ENCODE results near the gene PGLYRP2.
"Not testable (repeated sequence)": the region's sequence is repeated elsewhere in the genome, so short reads cannot be mapped to it uniquely, and the experiment has no call there.

The PGLYRP2 gene, protein sequence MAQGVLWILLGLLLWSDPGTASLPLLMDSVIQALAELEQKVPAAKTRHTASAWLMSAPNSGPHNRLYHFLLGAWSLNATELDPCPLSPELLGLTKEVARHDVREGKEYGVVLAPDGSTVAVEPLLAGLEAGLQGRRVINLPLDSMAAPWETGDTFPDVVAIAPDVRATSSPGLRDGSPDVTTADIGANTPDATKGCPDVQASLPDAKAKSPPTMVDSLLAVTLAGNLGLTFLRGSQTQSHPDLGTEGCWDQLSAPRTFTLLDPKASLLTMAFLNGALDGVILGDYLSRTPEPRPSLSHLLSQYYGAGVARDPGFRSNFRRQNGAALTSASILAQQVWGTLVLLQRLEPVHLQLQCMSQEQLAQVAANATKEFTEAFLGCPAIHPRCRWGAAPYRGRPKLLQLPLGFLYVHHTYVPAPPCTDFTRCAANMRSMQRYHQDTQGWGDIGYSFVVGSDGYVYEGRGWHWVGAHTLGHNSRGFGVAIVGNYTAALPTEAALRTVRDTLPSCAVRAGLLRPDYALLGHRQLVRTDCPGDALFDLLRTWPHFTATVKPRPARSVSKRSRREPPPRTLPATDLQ

DNA sequence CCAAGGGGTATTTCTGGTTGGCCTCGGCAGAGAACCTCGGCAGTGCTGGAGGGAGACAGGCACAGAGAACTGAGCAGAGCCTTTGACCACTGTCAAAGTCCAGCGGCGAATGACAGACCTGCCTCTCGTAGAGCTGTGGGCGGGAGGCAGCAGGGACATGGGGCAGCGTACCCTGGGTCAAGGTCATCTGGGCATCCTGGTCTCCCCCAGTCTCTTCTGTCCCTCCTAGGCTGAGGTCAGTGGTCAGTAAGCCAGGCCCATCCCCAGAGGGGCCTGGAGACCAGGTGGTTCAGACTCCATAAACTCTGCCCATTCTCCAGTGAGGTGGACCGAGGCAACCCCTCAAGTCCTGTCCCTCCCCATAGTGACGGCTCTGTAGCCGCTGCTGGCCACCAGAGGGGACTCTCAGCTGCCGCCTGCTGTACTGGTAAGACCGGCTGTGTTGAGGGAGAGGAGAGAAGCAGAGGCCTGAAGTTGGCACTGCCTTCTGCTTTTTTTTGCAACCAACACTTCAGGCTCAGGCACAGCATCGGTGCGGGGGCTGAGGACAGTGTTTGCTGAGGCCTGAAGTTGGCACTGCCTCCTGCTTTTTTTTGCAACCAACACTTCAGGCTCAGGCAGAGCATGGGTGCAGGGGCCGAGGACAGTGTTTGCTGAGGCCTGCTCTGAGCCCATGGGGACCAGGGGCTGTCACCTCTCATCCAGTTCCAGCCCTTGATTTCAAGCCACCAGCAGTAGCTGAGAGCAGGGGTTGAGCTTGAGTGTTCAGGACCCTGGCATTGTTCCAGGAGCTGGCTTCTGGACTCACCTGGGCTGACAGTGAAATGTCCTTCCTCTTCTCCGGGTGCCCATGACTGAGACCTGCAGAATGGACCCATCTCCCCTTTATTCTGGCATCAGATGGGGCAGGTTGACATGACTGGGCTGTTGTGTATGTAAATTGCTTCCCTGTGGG is at the start of gene PGLYRP2:
Gene PGLYRP2, minus strand, starts transcription at position 111 of the 955 bp plus-strand sequence. CDS start 130 bp downstream, outside the sequence.
- no peak for TF ChIP-seq JUND (IDR thresholded peaks at IDR 0.05; ENCODE audit: low read depth)
- peak in 1 of 2 experiments; percentile 92 for DNase-seq (ENCODE audit: low read depth in 1 of 2, low spot score in 1 of 2)
- in situ Hi-C loops (cut with HindIII; ENCODE audit: low pct_unique_long_range_greater_than_20kb, low sequenced_read_pairs), result no loop called here

DNA sequence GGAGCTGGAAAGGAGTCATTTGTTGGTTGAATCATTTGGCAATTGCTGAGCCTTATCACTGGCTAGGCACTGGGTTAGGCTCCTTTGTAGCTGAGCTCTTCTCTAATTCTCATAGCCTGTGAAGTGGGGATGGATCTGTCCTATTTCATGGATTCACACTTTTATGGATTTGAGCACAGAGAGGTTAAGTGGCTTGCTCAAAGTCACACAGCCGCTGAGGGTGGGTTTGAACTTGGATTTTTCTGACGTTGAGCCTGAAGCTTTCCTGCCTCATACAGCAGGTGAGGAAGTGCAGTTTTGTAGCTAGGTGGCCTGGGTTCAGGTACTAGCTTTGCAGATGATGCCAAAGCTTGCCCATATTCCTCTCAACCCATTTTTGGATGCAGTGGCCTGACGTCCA is 48.4 kb upstream of the PGLYRP2 start:
- in situ Hi-C loops (cut with HindIII; ENCODE audit: low pct_unique_long_range_greater_than_20kb, low sequenced_read_pairs), result no loop called here
- no peak for TF ChIP-seq JUND (IDR thresholded peaks at IDR 0.05; ENCODE audit: low read depth)
- no peak for DNase-seq (ENCODE audit: low read depth in 1 of 2, low spot score in 1 of 2)

DNA sequence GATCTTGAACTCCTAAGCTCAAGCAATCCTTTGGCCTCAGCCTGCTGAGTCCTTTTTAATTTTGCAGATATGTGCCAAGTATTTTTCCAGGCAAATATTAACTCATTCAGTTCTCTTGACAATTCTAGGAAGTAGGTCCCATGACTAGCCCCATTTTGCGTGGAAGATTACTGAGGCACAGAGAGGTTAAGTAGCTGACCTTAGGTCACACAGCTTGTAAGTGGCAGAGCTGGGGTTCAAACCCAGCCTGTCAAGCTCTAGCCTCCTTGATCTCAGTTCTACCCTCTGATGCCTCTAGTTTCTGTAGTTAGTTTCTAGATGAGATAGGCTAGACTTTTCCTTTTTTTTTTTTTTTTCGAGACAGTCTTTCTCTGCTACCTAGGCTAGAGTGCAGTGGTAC is 47.1 kb upstream of the PGLYRP2 start:
- in situ Hi-C loops (cut with HindIII; ENCODE audit: low pct_unique_long_range_greater_than_20kb, low sequenced_read_pairs), result no loop called here
- DNase-seq (ENCODE audit: low read depth in 1 of 2, low spot score in 1 of 2), result no peak
- TF ChIP-seq JUND (IDR thresholded peaks at IDR 0.05; ENCODE audit: low read depth), result no peak

DNA sequence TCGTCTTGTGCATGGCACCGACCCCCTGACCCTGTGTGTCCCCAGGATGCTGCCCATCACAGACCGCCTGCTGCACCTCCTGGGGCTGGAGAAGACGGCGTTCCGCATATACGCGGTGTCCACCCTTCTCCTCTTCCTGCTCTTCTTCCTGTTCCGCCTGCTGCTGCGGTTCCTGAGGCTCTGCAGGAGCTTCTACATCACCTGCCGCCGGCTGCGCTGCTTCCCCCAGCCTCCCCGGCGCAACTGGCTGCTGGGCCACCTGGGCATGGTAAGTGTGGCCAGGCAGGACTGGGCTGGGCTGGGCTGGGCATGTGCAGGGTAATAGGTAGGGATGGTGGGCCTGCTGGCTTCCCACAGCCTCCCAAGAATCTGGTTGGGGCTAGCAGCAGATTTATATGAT is 46.0 kb upstream of the PGLYRP2 start:
- in situ Hi-C loops (cut with HindIII; ENCODE audit: low pct_unique_long_range_greater_than_20kb, low sequenced_read_pairs), result no loop called here

DNA sequence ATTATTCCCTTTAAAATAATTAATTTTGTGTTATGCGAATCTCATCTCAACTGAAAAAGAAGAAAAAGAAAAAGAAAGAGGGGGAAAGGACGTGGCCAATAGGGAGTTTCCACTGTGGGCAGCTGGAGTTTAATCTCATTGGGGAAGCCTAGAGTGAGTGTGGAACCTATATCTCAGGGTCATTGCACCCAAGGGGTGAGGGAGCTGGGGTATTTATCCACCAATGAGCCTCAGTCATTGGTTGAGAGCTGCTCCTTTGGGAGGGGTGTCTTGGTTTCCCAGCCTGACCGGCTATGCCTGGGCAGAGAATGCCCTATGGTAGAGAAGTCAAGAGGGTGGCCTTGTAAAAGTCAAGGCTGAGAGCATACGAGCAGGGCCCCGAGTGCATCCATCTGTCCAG is 45.5 kb upstream of the PGLYRP2 start:
- no peak for TF ChIP-seq JUND (IDR thresholded peaks at IDR 0.05; ENCODE audit: low read depth)
- no peak for DNase-seq (ENCODE audit: low read depth in 1 of 2, low spot score in 1 of 2)
- in situ Hi-C loops (cut with HindIII; ENCODE audit: low pct_unique_long_range_greater_than_20kb, low sequenced_read_pairs), result no loop called here

More for the DNA sequence above, 46.0 kb upstream of the PGLYRP2 start:
- TF ChIP-seq JUND (IDR thresholded peaks at IDR 0.05; ENCODE audit: low read depth), result no peak
- DNase-seq (ENCODE audit: low read depth in 1 of 2, low spot score in 1 of 2), result no peak

DNA sequence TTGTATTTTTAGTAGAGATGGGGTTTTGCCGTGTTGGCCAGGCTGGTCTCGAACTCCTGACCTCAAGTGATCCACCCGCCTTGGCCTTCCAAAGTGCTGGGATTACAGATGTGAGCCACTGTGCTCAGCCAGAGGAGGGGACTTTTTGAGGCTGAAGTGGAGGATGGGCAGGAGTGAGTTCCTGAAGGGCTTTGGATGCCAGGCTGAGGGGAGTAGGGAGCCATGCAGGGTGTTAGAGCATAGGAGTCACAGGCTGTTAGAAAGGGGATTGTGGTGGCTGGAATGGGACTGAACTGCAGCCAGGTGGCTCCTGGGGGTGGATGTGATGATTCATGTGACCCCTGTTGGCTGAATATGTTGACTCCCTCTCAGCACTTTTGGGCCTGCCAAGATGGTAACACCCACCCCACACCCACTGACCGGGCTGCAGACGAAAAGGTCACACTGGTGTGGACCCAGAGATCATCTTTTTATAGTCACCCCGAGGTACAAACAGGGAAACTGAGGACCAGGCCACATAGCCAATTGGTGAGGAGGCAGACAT is 40.2 kb upstream of the PGLYRP2 start:
- in situ Hi-C loops (cut with HindIII; ENCODE audit: low pct_unique_long_range_greater_than_20kb, low sequenced_read_pairs), result no loop called here
- no peak for DNase-seq (ENCODE audit: low read depth in 1 of 2, low spot score in 1 of 2)

DNA sequence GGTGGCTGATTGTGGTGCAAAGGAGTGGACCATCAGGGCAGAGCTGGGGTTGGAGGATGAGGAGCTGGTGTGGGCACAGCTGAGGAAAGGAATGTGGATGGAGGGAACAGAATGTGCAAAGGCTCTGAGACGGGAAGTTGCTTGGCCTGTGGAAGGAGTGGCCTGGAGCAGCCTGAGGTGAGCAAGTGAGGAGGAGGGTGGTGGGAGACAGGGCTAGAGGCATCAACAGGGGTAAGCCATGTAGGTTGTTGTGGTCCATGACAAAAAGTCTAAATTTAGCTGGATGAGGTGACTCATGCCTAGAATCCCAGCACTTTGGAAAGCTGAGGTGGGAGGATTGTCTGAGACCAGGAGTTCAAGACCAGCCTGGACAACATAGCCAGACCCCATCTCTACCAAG is 38.5 kb upstream of the PGLYRP2 start:
- in situ Hi-C loops (cut with HindIII; ENCODE audit: low pct_unique_long_range_greater_than_20kb, low sequenced_read_pairs), result no loop called here
- DNase-seq (ENCODE audit: low read depth in 1 of 2, low spot score in 1 of 2), result no peak
- no peak for TF ChIP-seq JUND (IDR thresholded peaks at IDR 0.05; ENCODE audit: low read depth)

More for the DNA sequence above, 40.2 kb upstream of the PGLYRP2 start:
- no peak for TF ChIP-seq JUND (IDR thresholded peaks at IDR 0.05; ENCODE audit: low read depth)

DNA sequence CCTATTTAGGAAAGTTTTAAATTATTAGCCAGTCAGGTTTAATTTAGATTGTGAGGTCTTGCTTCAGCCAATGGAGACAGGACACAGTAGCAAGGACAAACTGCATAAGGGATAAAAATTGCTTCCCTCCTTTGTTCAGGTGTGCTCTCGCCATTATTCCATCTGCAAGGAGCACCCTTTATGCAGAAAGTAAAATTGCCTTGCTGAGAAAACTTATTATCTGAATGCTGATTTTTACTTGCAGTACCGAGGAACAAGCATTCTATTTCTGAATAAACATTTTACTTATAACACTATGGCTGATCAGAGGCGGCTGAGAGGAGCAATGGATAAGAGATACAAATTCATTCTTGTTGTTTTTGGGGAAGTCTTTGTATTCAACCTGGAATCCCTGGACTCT is 37.1 kb upstream of the PGLYRP2 start:
- in situ Hi-C loops (cut with HindIII; ENCODE audit: low pct_unique_long_range_greater_than_20kb, low sequenced_read_pairs), result no loop called here
- TF ChIP-seq JUND (IDR thresholded peaks at IDR 0.05; ENCODE audit: low read depth), result no peak
- DNase-seq (ENCODE audit: low read depth in 1 of 2, low spot score in 1 of 2), result no peak

DNA sequence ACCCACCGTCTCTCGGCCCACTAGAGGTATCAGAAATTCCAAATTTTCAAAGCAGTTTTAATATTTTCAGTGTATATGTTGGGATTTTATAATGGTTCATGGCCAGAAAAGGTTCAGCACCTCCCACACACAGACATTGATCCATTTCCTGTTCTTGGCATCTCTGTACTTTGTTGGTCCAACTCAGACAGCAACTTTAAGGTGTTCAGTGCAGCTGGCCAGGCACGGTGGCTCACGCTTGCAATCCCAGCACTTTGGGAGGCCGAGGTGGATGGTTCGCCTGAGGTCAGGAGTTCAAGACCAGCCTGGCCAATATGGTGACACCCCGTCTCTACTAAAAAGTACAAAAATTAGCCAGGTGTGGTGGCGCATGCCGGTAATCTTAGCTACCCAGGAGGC is 35.9 kb upstream of the PGLYRP2 start:
- in situ Hi-C loops (cut with HindIII; ENCODE audit: low pct_unique_long_range_greater_than_20kb, low sequenced_read_pairs), result not testable (repeated sequence)

DNA sequence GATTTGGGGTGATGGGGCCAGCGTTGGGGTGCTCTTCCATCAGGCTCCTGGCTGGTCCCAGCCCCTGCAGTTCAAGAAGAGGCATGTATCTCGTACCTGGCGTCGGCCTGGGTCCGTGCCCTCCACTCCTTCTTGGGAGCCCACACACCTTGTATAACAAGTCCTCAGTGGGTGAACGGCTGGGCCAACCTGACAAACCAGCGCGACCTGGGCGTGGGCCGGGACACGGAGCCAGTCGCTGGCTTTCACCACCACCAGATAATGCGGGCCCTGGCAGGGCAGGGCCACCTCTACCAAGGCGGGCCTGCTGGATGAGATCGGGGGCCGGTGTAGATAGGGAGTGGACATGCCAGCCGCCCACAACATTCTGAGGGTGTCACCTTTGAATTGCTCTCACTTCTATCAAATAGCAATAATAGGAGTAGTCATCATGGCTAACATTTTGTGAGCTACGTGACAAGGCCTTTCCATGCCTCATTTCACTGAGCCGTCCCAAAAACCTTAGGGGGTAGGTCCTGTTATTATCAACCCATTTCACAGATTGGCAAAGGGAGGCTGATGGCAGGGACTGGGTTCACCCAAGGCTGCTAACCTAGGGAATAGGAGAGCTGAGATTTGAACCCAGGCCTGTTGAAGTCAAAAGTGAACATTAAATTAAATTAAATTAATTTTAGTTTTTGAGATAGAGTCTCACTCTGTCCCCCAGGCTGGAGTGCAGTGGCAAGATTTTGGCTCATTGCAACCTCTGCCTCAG is 32.5 kb upstream of the PGLYRP2 start:
- in situ Hi-C loops (cut with HindIII; ENCODE audit: low pct_unique_long_range_greater_than_20kb, low sequenced_read_pairs), result no loop called here
- no peak for TF ChIP-seq JUND (IDR thresholded peaks at IDR 0.05; ENCODE audit: low read depth)
- no peak for DNase-seq (ENCODE audit: low read depth in 1 of 2, low spot score in 1 of 2)

More for the DNA sequence above, 35.9 kb upstream of the PGLYRP2 start:
- DNase-seq (ENCODE audit: low read depth in 1 of 2, low spot score in 1 of 2), result not testable (repeated sequence)

DNA sequence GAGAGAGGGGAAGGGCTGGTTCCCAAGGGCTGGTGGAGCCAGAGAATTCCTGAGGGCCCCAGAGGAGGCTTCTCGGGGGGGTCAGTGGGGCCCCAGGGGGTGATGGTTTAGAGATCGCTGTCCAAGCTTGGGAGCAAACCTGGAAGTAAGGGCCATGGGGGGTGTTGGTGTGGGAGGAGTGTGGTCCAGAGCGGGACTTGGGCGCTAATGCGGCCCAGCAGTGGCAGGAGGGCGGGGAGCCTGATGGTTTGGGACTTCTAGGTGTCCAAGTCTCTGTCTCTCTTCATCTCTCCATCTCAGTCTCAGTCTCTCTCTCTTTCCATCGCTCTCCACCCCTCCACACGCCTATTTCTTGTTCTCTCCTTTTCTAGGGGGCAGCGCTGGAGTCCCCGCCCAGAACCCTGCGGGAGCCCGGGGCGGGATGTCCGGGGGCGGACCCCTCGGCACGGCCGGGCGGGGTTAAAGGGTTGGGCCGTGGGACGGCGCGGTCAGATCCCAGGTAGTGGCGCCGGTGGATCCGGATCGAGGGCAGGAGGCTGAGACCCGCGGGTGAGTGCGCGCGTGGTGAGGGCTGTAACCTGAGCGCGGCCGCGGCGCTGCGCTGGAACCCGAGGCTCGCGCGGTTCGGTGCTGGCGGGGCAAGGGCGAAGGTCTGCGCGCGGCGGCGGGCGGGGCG is 28.9 kb upstream of the PGLYRP2 start, which contains the start of gene CYP4F22:
Gene CYP4F22, plus strand, starts transcription at position 491 of the 676 bp plus-strand sequence. CDS start 16,812 bp downstream, outside the sequence.
- in situ Hi-C loops (cut with HindIII; ENCODE audit: low pct_unique_long_range_greater_than_20kb, low sequenced_read_pairs), result no loop called here
- no peak for TF ChIP-seq JUND (IDR thresholded peaks at IDR 0.05; ENCODE audit: low read depth)
- peak in 1 of 2 experiments; percentile 24 for DNase-seq (ENCODE audit: low read depth in 1 of 2, low spot score in 1 of 2)

Data from T47D (cell line).